Psoas muscle (tissue), 8 donors: ENCODE results near the gene PRSS48. TPM values are rescaled to one million over a fixed set of nuclear protein-coding genes. Genes with fewer than 3 reads are reported as not detected.
A peak's percentile ranks its signal among the peaks of the same experiment; 100 is the strongest.

Source experiments
- ATAC-seq, 4 donors: fragments of 200-7000 bp; cut with Tn5 transposase; one replicate each; pipeline ENCODE4 v1.9.1; 2020; ENCODE audit warnings: moderate library complexity in 3 of 4, mild to moderate bottlenecking in 2 of 4
- DNase-seq, 2 donors: peaks; one replicate each; pipeline ENCODE4 v3.0.0-alpha.2; 2020
- H3K27ac ChIP-seq: fragments of 200-600 bp; one replicate; pipeline ENCODE4 v1.8.0; 2022
- H3K27me3 ChIP-seq, 3 donors: fragments of 200-600 bp in 1 of 3; one replicate each; pipeline versions ENCODE4 v1.6.1 to v1.8.0; 2013 to 2022; ENCODE audit warnings: low read length in 2 of 3, mild to moderate bottlenecking in 2 of 3, moderate library complexity in 1 of 3; ENCODE audit not compliant: insufficient read depth in 3 of 3
- H3K36me3 ChIP-seq, 2 donors: fragments of 200-600 bp in 1 of 2; one replicate each; pipeline versions ENCODE4 v1.6.1 to v1.8.0; 2013 to 2022; ENCODE audit warnings: low read depth in 1 of 2, mild to moderate bottlenecking in 1 of 2, moderate library complexity in 1 of 2; ENCODE audit not compliant: insufficient read depth in 1 of 2
- H3K4me1 ChIP-seq: fragments of 200-600 bp; one replicate; pipeline ENCODE4 v1.8.0; 2022
- H3K4me3 ChIP-seq: fragments of 200-600 bp; one replicate; pipeline ENCODE4 v1.8.0; 2022; ENCODE audit warnings: mild to moderate bottlenecking
- H3K9me3 ChIP-seq: fragments of 200-600 bp; one replicate; pipeline ENCODE4 v1.8.0; 2022
- WGBS, 3 donors: extraction: QIAGEN DNeasy Blood & Tissue Kit; methylation state at CpG; one replicate each; pipeline versions ENCODE4 v1.1.6 to v1.1.7; 2013; 5-methylcytosine and 5-hydroxymethylcytosine counted together
- intact Hi-C, 2 donors: fragments of 100-400 bp; cut with DNase I; formaldehyde crosslinking; loops; one replicate each; pipeline versions ENCODE4 v1.11.0 to v1.14.2; 2022
- polyA plus RNA-seq, 3 donors: library from polyadenylated mRNA; stranded (reverse); fragments of 200-250 nt; gene quantifications; one replicate each; pipeline ENCODE4 v1.2.3, GENCODE V29; 2013
- total RNA-seq, 4 donors: library from RNA; stranded (reverse); fragmentation: NEBNext Ultra II Directional in 2 of 4; extraction: Animal tissue kit (Norgen Biotek cat#: 25700) in 2 of 4; gene quantifications; one replicate each; pipeline versions ENCODE4 v1.2.1 to v1.2.4, GENCODE V29; 2021 to 2023
- TF ChIP-seq, protein P1 (sequence below): fragments of 200-600 bp; IDR thresholded peaks from one replicate; pipeline ENCODE4 v1.8.0; 2022; ENCODE audit warnings: antibody characterized with exemption
- donor health status: healthy with polysubstance abuse.
- donor health status: DM: no; HTN: no; CAD: no; lungs with moderate emphysema.
- donor health status: Bipolar disorder and iron deficiency.
- donor health status: healthy.
- donor health status: DM: yes; HTN: yes; CAD: no.
- donor health status: DM: no; HTN: no; CAD: no.
- donor health status: DM: no; HTN: no; CAD: no.
- donor health status: DM: yes; HTN: yes; CAD: no.

PRSS48 gene
- total and polyA plus RNA-seq, 7 donors, result not detected

- intact Hi-C loops, result loop anchor here in 1 of 2 donors (10.0 kb wide), 1 partner anchor 49 kb away; the partner anchor contains the start of gene PRSS48
- H3K27me3 ChIP-seq, result no peaks in the 10 kb centered on the region
- peak overlapping the region; percentile 94 for H3K27ac ChIP-seq
- TF ChIP-seq, protein P1, sequence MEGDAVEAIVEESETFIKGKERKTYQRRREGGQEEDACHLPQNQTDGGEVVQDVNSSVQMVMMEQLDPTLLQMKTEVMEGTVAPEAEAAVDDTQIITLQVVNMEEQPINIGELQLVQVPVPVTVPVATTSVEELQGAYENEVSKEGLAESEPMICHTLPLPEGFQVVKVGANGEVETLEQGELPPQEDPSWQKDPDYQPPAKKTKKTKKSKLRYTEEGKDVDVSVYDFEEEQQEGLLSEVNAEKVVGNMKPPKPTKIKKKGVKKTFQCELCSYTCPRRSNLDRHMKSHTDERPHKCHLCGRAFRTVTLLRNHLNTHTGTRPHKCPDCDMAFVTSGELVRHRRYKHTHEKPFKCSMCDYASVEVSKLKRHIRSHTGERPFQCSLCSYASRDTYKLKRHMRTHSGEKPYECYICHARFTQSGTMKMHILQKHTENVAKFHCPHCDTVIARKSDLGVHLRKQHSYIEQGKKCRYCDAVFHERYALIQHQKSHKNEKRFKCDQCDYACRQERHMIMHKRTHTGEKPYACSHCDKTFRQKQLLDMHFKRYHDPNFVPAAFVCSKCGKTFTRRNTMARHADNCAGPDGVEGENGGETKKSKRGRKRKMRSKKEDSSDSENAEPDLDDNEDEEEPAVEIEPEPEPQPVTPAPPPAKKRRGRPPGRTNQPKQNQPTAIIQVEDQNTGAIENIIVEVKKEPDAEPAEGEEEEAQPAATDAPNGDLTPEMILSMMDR, result no peak
- DNase-seq (no peak), ATAC-seq (no peak)
- whole genome bisulfite sequencing, 3 donors, result 22 to 35% (median 26%) methylated on average over 12 of the region's 12 CpGs
- H3K4me1 ChIP-seq, result peaks cover 4% of the 10 kb centered on the region
- no peaks in the 10 kb centered on the region for H3K9me3 ChIP-seq
- no peaks in the 10 kb centered on the region for H3K36me3 ChIP-seq
- peak overlapping the region; percentile 87 for H3K4me3 ChIP-seq
Observed at GRCh38 chr4:151324124-151324751, 47.3 kb downstream of the PRSS48 start.

DNA sequence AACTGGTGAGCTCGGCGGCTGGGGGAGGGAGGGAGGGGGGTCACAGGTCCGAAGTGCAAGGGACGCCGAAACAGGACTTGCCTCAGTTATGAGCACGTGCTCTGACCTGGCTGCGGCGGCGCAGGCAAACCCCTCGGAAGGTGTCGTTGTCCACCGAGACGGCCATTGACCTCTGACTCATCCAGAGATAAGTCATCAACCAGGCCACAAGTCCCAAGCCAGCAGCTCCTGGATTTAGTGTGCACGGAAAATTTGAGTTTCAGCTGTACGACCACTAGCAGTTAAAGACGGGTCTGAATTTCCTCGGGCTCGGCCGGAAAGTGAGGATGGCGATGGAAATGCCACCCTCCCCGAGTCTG is 47.8 kb downstream of the PRSS48 start:
- no peaks in the 10 kb centered on the region for H3K36me3 ChIP-seq
- no peaks in the 10 kb centered on the region for H3K27me3 ChIP-seq
- peak; percentile 92 to 95 (median 93) for ATAC-seq
- H3K4me1 ChIP-seq, result peaks cover 4% of the 10 kb centered on the region
- peak overlapping the region; percentile 87 for H3K4me3 ChIP-seq
- TF ChIP-seq, protein P1, result no peak
- intact Hi-C loops, result loop anchor here in 1 of 2 donors (10.0 kb wide), 1 partner anchor 50 kb away; the partner anchor contains the start of gene PRSS48
- peak; percentile 67 to 85 for DNase-seq
- no peaks in the 10 kb centered on the region for H3K9me3 ChIP-seq
- 2 to 4% (median 2%) methylated on average over 21 of the region's 21 CpGs for WGBS, 3 donors
- peak overlapping the region; percentile 94 for H3K27ac ChIP-seq

DNA sequence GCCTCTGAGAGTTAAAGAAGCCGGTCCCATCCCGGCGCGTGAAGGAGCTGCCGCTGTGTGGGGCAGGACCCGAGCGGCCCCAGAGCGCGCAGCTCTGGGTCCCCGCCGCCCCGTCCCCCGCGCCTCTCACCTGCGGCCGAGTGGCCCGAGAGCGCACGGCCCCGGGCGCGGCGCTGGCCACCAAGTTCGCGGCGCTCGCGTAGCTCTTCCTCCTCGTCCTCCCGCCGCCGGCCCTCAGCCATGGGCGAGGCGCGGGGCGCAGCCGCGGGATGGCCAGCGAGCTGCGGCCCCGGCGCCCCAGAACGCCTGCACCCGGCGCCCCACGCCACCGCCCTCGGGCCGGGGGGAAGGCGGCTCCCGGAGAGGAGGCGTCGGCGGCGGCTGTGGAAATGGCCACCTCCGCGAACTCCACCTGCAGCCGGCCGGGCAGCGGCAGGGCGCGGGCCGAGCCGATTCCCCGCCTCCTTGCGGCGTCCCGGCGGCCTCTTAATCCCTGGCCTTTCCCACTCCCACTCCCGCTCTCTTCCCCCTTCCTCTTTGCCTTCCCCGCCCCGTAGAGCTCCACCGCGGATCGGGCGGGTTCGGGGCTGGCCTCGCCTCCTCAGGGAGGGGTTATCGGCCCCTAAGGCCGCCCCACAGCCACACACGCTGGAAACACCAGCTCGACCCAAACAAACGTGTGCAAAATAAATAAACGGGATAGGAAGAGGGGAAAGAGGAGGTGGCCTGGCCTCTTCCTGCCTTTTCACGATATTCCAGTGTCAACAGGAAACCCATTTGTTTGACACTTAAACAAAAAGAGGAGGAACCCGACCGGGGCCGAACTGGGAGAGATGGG is 48.4 kb downstream of the PRSS48 start, which contains the start of gene SH3D19:
SH3D19 (minus strand) TSS at position 495 of the 838 bp plus-strand sequence; CDS start at position 242, 253 bp downstream.
- Histone ChIP-seq H3K36me3 (no peaks in the 10 kb centered on the region), H3K4me3 (peak within 1 kb of the TSS; percentile 87), H3K27me3 (no peaks in the 10 kb centered on the region), H3K27ac (peak within 1 kb of the TSS; percentile 94), H3K9me3 (no peaks in the 10 kb centered on the region), H3K4me1 (peaks cover 4% of the 10 kb centered on the region)
- ATAC-seq (peak; percentile 63 to 82 (median 73)), DNase-seq (peak; percentile 70 to 84)
- WGBS, 3 donors, result 1 to 2% (median 2%) methylated on average over 40 to 88 of the region's 88 CpGs
- TF ChIP-seq, protein P1, result no peak
- intact Hi-C loops, result loop anchor here in 1 of 2 donors (10.0 kb wide), 1 partner anchor 51 kb away; the partner anchor contains the start of gene PRSS48

DNA sequence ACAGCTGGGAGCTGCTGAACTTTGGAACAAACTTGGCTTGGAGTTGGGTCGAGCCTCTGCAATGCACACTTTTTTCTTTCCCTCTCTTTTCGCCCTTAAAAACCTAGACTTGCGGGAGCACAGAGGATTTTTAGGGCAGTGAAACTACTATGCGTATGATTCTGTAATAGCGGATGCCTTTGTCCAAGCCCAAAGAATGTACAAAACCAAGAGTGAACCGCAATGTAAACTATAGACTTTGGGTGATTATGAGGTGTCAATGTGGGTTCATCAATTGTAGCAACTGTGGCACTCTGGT is 48.9 kb downstream of the PRSS48 start:
- Histone ChIP-seq H3K4me3 (peak overlapping the region; percentile 87), H3K9me3 (no peaks in the 10 kb centered on the region), H3K4me1 (peaks cover 4% of the 10 kb centered on the region), H3K36me3 (no peaks in the 10 kb centered on the region), H3K27ac (peak overlapping the region; percentile 94), H3K27me3 (no peaks in the 10 kb centered on the region)
- 58 to 64% (median 64%) methylated on average over 6 of the region's 6 CpGs for WGBS, 3 donors
- ATAC-seq, result no peak
- DNase-seq, result no peak
- TF ChIP-seq, protein P1, result no peak
- intact Hi-C loops, result loop anchor here in 1 of 2 donors (10.0 kb wide), 1 partner anchor 51 kb away; the partner anchor contains the start of gene PRSS48
